IMR-90 (cell line): ENCODE measurements around the gene ZNF644. TPM values are rescaled to one million over a fixed set of nuclear protein-coding genes. Genes with fewer than 3 reads are reported as not detected.
"Not testable (repeated sequence)": the region's sequence is repeated elsewhere in the genome, so short reads cannot be mapped to it uniquely, and the experiment has no call there.

Experiments used
- ATAC-seq: fragments of 200-7000 bp; cut with Tn5 transposase; 2 replicates; pipeline ENCODE4 v1.9.1; 2020; ENCODE audit warnings: low read depth, mild to moderate bottlenecking, moderate library complexity
- BruUV-seq: library from RNA; stranded (reverse); fragments of 400-500 nt; replicated peaks from 2 replicates; lab custom pipeline; 2021; lab: Mats Ljungman, UMichigan
- CTCF ChIA-PET: fragments of 300-600 bp; formaldehyde crosslinking; extraction: SDS; loops from one replicate; lab custom pipeline; 2021; ENCODE audit warnings: antibody characterized with exemption; lab: Yijun Ruan, JAX
- POLR2A ChIA-PET: fragments of 300-600 bp; sonication (Branson Sonifier 250); formaldehyde crosslinking; loops from one replicate; lab custom pipeline; 2022; ENCODE audit warnings: antibody characterized with exemption; ENCODE audit not compliant: unreplicated experiment; lab: Charles Lee
- DNase-seq: peaks from one replicate; pipeline ENCODE4 v3.0.0; 2013
- H2AFZ ChIP-seq: replicated peaks from 2 replicates; pipeline ENCODE3; 2013; ENCODE audit warnings: low read length, mild to moderate bottlenecking; ENCODE audit not compliant: poor library complexity
- H2AK5ac ChIP-seq: 2 replicates; pipeline ENCODE4 v1.6.1; 2013; ENCODE audit warnings: low read depth, low read length, inconsistent platforms
- H2AK9ac ChIP-seq: replicated peaks from 2 replicates; pipeline ENCODE3; 2013; ENCODE audit warnings: mild to moderate bottlenecking, low read depth, low read length, moderate library complexity; ENCODE audit not compliant: poor library complexity
- H2BK120ac ChIP-seq: 2 replicates; pipeline ENCODE4 v1.6.1; 2013; ENCODE audit warnings: low read depth, low read length, inconsistent platforms
- H2BK15ac ChIP-seq: 3 replicates; pipeline ENCODE4 v1.6.1; 2013; ENCODE audit warnings: low read depth, low read length, inconsistent platforms
- H2BK20ac ChIP-seq: 2 replicates; pipeline ENCODE4 v1.6.1; 2013; ENCODE audit warnings: low read depth, mild to moderate bottlenecking, inconsistent platforms, low read length, moderate library complexity
- H2BK5ac ChIP-seq: 2 replicates; pipeline ENCODE4 v1.6.1; 2013; ENCODE audit warnings: mild to moderate bottlenecking, low read depth, low read length, inconsistent platforms; ENCODE audit not compliant: poor library complexity, severe bottlenecking
- H3K14ac ChIP-seq: replicated peaks from 2 replicates; pipeline ENCODE4 v1.6.1; 2013; ENCODE audit warnings: low read depth, low read length, inconsistent platforms
- H3K18ac ChIP-seq: 2 replicates; pipeline ENCODE4 v1.6.1; 2013; ENCODE audit warnings: low read depth, low read length, control low read depth
- H3K23ac ChIP-seq: 2 replicates; pipeline ENCODE4 v1.6.1; 2013; ENCODE audit warnings: low read depth, low read length, inconsistent platforms
- H3K27ac ChIP-seq: 2 replicates; pipeline ENCODE4 v1.5.1; 2013; ENCODE audit warnings: mild to moderate bottlenecking, control low read depth, low read length; ENCODE audit not compliant: insufficient read depth
- H3K27me3 ChIP-seq: 2 replicates; pipeline ENCODE4 v1.6.1; 2013; ENCODE audit warnings: low read length; ENCODE audit not compliant: control insufficient read depth, insufficient read depth
- H3K36me3 ChIP-seq: 2 replicates; pipeline ENCODE4 v1.6.1; 2013; ENCODE audit warnings: low read length, mixed read lengths; ENCODE audit not compliant: control insufficient read depth, insufficient read depth
- H3K4ac ChIP-seq: 2 replicates; pipeline ENCODE4 v1.6.1; 2013; ENCODE audit warnings: low read depth, low read length, inconsistent platforms
- H3K4me1 ChIP-seq: 2 replicates; pipeline ENCODE4 v1.6.1; 2013; ENCODE audit warnings: low read length, mixed read lengths; ENCODE audit not compliant: control insufficient read depth, insufficient read depth
- H3K4me2 ChIP-seq: 2 replicates; pipeline ENCODE4 v1.6.1; 2013; ENCODE audit warnings: low read depth, mild to moderate bottlenecking, control low read depth, low read length, moderate library complexity
- H3K4me3 ChIP-seq: 2 replicates; pipeline ENCODE4 v1.5.1; 2013; ENCODE audit warnings: low read depth, mild to moderate bottlenecking, control low read depth, low read length, moderate library complexity; ENCODE audit not compliant: insufficient read depth
- H3K56ac ChIP-seq: 2 replicates; pipeline ENCODE4 v1.6.1; 2013; ENCODE audit warnings: low read length, inconsistent platforms; ENCODE audit not compliant: insufficient read depth; ENCODE audit errors: extremely low read depth
- H3K79me1 ChIP-seq, 2 experiments: 2 replicates each; pipeline ENCODE4 v1.6.1; 2013; ENCODE audit warnings: low read length in 2 of 2, inconsistent platforms in 1 of 2, low read depth in 1 of 2
- H3K9ac ChIP-seq: 2 replicates; pipeline ENCODE4 v1.6.1; 2013; ENCODE audit warnings: low read depth, low read length, control low read depth
- H3K9me1 ChIP-seq: 2 replicates; pipeline ENCODE4 v1.6.1; 2013; ENCODE audit warnings: low read length, inconsistent platforms; ENCODE audit not compliant: insufficient read depth
- H3K9me3 ChIP-seq: 2 replicates; pipeline ENCODE4 v1.6.1; 2013; ENCODE audit warnings: low read length; ENCODE audit not compliant: control insufficient read depth, insufficient read depth
- H4K20me1 ChIP-seq: 2 replicates; pipeline ENCODE4 v1.6.1; 2013; ENCODE audit warnings: low read length, inconsistent platforms; ENCODE audit not compliant: insufficient read depth
- H4K5ac ChIP-seq: 2 replicates; pipeline ENCODE4 v1.6.1; 2013; ENCODE audit warnings: mild to moderate bottlenecking, low read depth, low read length, control low read depth
- H4K8ac ChIP-seq, 2 experiments: 2 replicates each; pipeline ENCODE4 v1.6.1; 2013; ENCODE audit warnings: low read depth in 2 of 2, low read length in 2 of 2, control low read depth in 1 of 2, inconsistent platforms in 1 of 2
- H4K91ac ChIP-seq: 2 replicates; pipeline ENCODE4 v1.6.1; 2013; ENCODE audit warnings: low read depth, low read length, inconsistent platforms; ENCODE audit not compliant: insufficient read depth
- WGBS, 2 experiments: methylation state at CpG; one replicate each; pipeline versions ENCODE4 v1.1.5 to v1.1.7; 2013; ENCODE audit warnings: missing lambda C conversion rate in 2 of 2; ENCODE audit not compliant: insufficient read length in 1 of 2; ENCODE audit errors: extremely low coverage in 2 of 2; 5-methylcytosine and 5-hydroxymethylcytosine counted together
- dilution Hi-C: fragments of 300-500 bp; cut with HindIII; formaldehyde crosslinking; loops from one replicate; pipeline ENCODE4 v1.14.3; 2018; ENCODE audit warnings: low sequenced_read_pairs; ENCODE audit not compliant: unreplicated experiment
- in situ Hi-C: fragments of 300-500 bp; cut with MboI; formaldehyde crosslinking; loops from 3 replicates; pipeline ENCODE4 v1.14.3; 2019; ENCODE audit warnings: low sequenced_read_pairs, inconsistent platforms, mixed read lengths
- intact Hi-C: fragments of 100-400 bp; cut with micrococcal nuclease; formaldehyde crosslinking; loops from 2 replicates; pipeline ENCODE4 v1.10.0; 2022
- polyA plus RNA-seq, 3 experiments: library from polyadenylated mRNA; depleted of rRNA; stranded (reverse); fragments of >200 nt; gene quantifications; 2 replicates each; pipeline ENCODE4 v1.2.3, GENCODE V29; 2012; ENCODE audit warnings: low replicate concordance in 1 of 3
- total RNA-seq: library from RNA; depleted of rRNA; stranded (reverse); fragments of >200 nt; gene quantifications from 2 replicates; pipeline ENCODE4 v1.2.3, GENCODE V29; 2012

Gene ZNF644
- total and polyA plus RNA-seq, 2 of the 4 experiments (the other 2 are of a cell fraction) = 9.0 to 45.3 TPM

DNA sequence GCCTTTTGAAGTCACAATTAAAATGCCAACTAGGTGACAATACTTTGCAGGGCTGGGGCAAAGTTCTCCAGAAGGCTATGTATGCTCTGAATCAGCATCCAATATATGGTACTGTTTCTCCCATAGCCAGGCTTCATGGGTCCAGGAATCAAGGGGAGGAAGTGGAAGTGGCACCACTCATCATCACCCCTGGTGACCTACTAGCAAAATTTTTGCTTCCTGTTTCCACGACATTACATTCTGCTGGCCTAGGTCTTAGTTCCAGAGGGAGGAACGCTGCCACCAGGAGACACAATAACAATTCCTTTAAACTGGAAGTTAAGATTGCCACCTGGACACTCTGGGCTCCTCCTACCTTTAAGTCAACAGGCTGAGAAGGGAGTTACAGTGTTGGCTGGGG, 22.9 kb upstream of the ZNF644 start:
- dilution Hi-C loops, H3K4ac ChIP-seq, CTCF ChIA-PET, H3K4me3 ChIP-seq, H3K23ac ChIP-seq, H3K4me1 ChIP-seq, H3K18ac ChIP-seq, H3K27me3 ChIP-seq, H4K91ac ChIP-seq, H3K9me3 ChIP-seq, H2AFZ ChIP-seq, H4K8ac ChIP-seq, intact Hi-C loops, H4K5ac ChIP-seq, H3K14ac ChIP-seq, H3K9me1 ChIP-seq, H3K4me2 ChIP-seq, H2BK120ac ChIP-seq, H2BK20ac ChIP-seq, H3K56ac ChIP-seq, H2AK5ac ChIP-seq, DNase-seq, H3K79me1 ChIP-seq, H3K36me3 ChIP-seq, H3K27ac ChIP-seq, H2BK5ac ChIP-seq, ATAC-seq, H3K9ac ChIP-seq, H2BK15ac ChIP-seq, H4K20me1 ChIP-seq, BruUV-seq, POLR2A ChIA-PET, in situ Hi-C loops, H2AK9ac ChIP-seq: not testable (repeated sequence)
- no CpG with 5 or more reads among the region's 2 CpGs for WGBS, 2 experiments

- intact Hi-C loops, H3K56ac ChIP-seq, POLR2A ChIA-PET: not testable (repeated sequence)
These were observed 20.5 kb upstream of the ZNF644 start for GRCh38 chr1:91042372-91042771.

More at GRCh38 chr1:91042372-91042771, 20.5 kb upstream of the ZNF644 start:
- CTCF ChIA-PET, H2BK5ac ChIP-seq, H3K4me1 ChIP-seq, H2BK120ac ChIP-seq, DNase-seq, BruUV-seq, H4K91ac ChIP-seq, H3K4me2 ChIP-seq, H2BK20ac ChIP-seq, H4K8ac ChIP-seq, ATAC-seq, H3K14ac ChIP-seq, H3K27ac ChIP-seq, H4K20me1 ChIP-seq, H4K5ac ChIP-seq, H3K4me3 ChIP-seq, H3K4ac ChIP-seq, H3K9me3 ChIP-seq, H3K23ac ChIP-seq, H2AFZ ChIP-seq, H3K9me1 ChIP-seq, H3K18ac ChIP-seq, in situ Hi-C loops, H3K79me1 ChIP-seq, H3K36me3 ChIP-seq, dilution Hi-C loops, H2BK15ac ChIP-seq, H2AK5ac ChIP-seq, H3K9ac ChIP-seq, H2AK9ac ChIP-seq, H3K27me3 ChIP-seq: not testable (repeated sequence)
- WGBS, 2 experiments = 40% methylated on average over 1 of the region's 2 CpGs; no CpG with 5 or more reads in 1 of the 2 experiments
